Transverse colon (tissue), 3 donors: ENCODE measurements around the gene TMEM233.

ENCODE experiments used
- CTCF ChIP-seq, 5 experiments: fragments of 200-600 bp in 3 of 5; fragments of 450-650 bp in 2 of 5; sonication (generic) in 3 of 5; IDR thresholded peaks; 1 replicate in 2 of 5; 2 replicates in 3 of 5; pipeline ENCODE4 v1.5.1; 2016 to 2017; ENCODE audit warnings: antibody characterized with exemption in 5 of 5, inconsistent platforms in 3 of 5, mild to moderate bottlenecking in 2 of 5, moderate library complexity in 1 of 5
- POLR2A ChIP-seq: fragments of 450-650 bp; IDR thresholded peaks from one replicate; pipeline ENCODE4 v1.6.1; 2016; ENCODE audit warnings: antibody characterized with exemption, mild to moderate bottlenecking, moderate library complexity

GRCh38 chr12:119673634-119674033 lies 80.1 kb downstream of the TMEM233 start:
- TF ChIP-seq POLR2A, result peak; percentile 1
- no peak for TF ChIP-seq CTCF (IDR thresholded peaks at IDR 0.05)
